ENCODE results near the gene CYFIP2. TPM values are rescaled to one million over a fixed set of nuclear protein-coding genes. Genes with fewer than 3 reads are reported as not detected.

The CYFIP2 gene
- total and polyA plus RNA-seq, 2 experiments from 2014 or later, result 2.2 to 5.9 TPM

- Histone ChIP-seq H3K4me3 (no peak overlapping the region), H3K4me2 (ENCODE audit: unreplicated experiment) (no peak overlapping the region), H2AFZ (no peak overlapping the region), H3K9me2 (ENCODE audit: insufficient read depth) (no peaks in the 10 kb centered on the region), H3K9me3 (ENCODE audit: low read depth) (no peaks in the 10 kb centered on the region), H4K20me1 (ENCODE audit: insufficient read depth) (no peaks in the 10 kb centered on the region), H3K4me1 (ENCODE audit: insufficient read depth) (peaks cover 14% of the 10 kb centered on the region), H3F3A (ENCODE audit: insufficient read depth) (no peaks in the 10 kb centered on the region), H3K27ac (no peak overlapping the region), H3K36me3 (ENCODE audit: low read depth) (no peaks in the 10 kb centered on the region), H3K79me2 (ENCODE audit: insufficient read depth) (no peaks in the 10 kb centered on the region), H3K27me3 (replicated peaks; ENCODE audit: insufficient read depth) (no peaks in the 10 kb centered on the region), H3K9ac (no peak overlapping the region)
- in situ Hi-C loops (cut with MboI), result loop anchor here (10.0 kb wide), 1 partner anchor 112 kb away; no protein-coding TSS in a partner anchor
- TF ChIP-seq EZH2phosphoT487 (IDR thresholded peaks at IDR 0.05; ENCODE audit: insufficient read depth, low read depth) (no peak), EZH2 (IDR thresholded peaks at IDR 0.05; ENCODE audit: insufficient read depth, poor library complexity, severe bottlenecking) (no peak)
- WGBS, 2 experiments (ENCODE audit: low coverage in 1 of 2, low lambda C conversion rate in 2 of 2, missing lambda C conversion rate in 2 of 2), result 90 to 94% methylated on average over 7 of the region's 7 CpGs
- DNase-seq, result no peak
Observed at GRCh38 chr5:157362982-157363381, 97.1 kb downstream of the CYFIP2 start.

- H3F3A ChIP-seq (ENCODE audit: insufficient read depth), result no peaks in the 10 kb centered on the region
- in situ Hi-C loops (cut with MboI), result loop anchor here (10.0 kb wide), 1 partner anchor 109 kb away; no protein-coding TSS in a partner anchor
Observed at GRCh38 chr5:157365732-157366131, 99.8 kb downstream of the CYFIP2 start.

GRCh38 chr5:157366741-157367674 lies 101.1 kb downstream of the CYFIP2 start:
- Histone ChIP-seq H3K27ac (no peak overlapping the region), H3K79me2 (ENCODE audit: insufficient read depth) (no peaks in the 10 kb centered on the region), H3F3A (ENCODE audit: insufficient read depth) (peaks cover 9% of the 10 kb centered on the region; the same call in 1 of the 2 replicates), H3K4me3 (no peak overlapping the region), H3K4me1 (ENCODE audit: insufficient read depth) (peaks cover 23% of the 10 kb centered on the region), H3K9me3 (ENCODE audit: low read depth) (no peaks in the 10 kb centered on the region), H3K36me3 (ENCODE audit: low read depth) (no peaks in the 10 kb centered on the region), H3K9ac (no peak overlapping the region), H2AFZ (peak overlapping the region; percentile 52), H3K4me2 (ENCODE audit: unreplicated experiment) (no peak overlapping the region), H3K9me2 (ENCODE audit: insufficient read depth) (no peaks in the 10 kb centered on the region), H3K27me3 (replicated peaks; ENCODE audit: insufficient read depth) (no peaks in the 10 kb centered on the region), H4K20me1 (ENCODE audit: insufficient read depth) (no peaks in the 10 kb centered on the region)
- no peak for TF ChIP-seq EZH2phosphoT487 (IDR thresholded peaks at IDR 0.05; ENCODE audit: insufficient read depth, low read depth)
- TF ChIP-seq EZH2 (IDR thresholded peaks at IDR 0.05; ENCODE audit: insufficient read depth, poor library complexity, severe bottlenecking), result no peak
- 45 to 51% methylated on average over 7 of the region's 7 CpGs for WGBS, 2 experiments (ENCODE audit: low coverage in 1 of 2, low lambda C conversion rate in 2 of 2, missing lambda C conversion rate in 2 of 2)
- in situ Hi-C loops (cut with MboI), result loop anchor here (10.0 kb wide), 1 partner anchor 108 kb away; no protein-coding TSS in a partner anchor
- peak; percentile 84 for DNase-seq

More at GRCh38 chr5:157365732-157366131, 99.8 kb downstream of the CYFIP2 start:
- Histone ChIP-seq H3K36me3 (ENCODE audit: low read depth) (no peaks in the 10 kb centered on the region), H3K4me3 (no peak overlapping the region), H3K27me3 (replicated peaks; ENCODE audit: insufficient read depth) (no peaks in the 10 kb centered on the region), H2AFZ (no peak overlapping the region), H3K4me2 (ENCODE audit: unreplicated experiment) (peak overlapping the region; percentile 11), H3K79me2 (ENCODE audit: insufficient read depth) (no peaks in the 10 kb centered on the region), H3K9me3 (ENCODE audit: low read depth) (no peaks in the 10 kb centered on the region), H3K27ac (no peak overlapping the region), H3K9me2 (ENCODE audit: insufficient read depth) (no peaks in the 10 kb centered on the region), H3K4me1 (ENCODE audit: insufficient read depth) (peaks cover 14% of the 10 kb centered on the region), H4K20me1 (ENCODE audit: insufficient read depth) (no peaks in the 10 kb centered on the region), H3K9ac (no peak overlapping the region)
- no peak for TF ChIP-seq EZH2phosphoT487 (IDR thresholded peaks at IDR 0.05; ENCODE audit: insufficient read depth, low read depth)
- TF ChIP-seq EZH2 (IDR thresholded peaks at IDR 0.05; ENCODE audit: insufficient read depth, poor library complexity, severe bottlenecking), result no peak
- 34 to 38% methylated on average over 2 of the region's 2 CpGs for WGBS, 2 experiments (ENCODE audit: low coverage in 1 of 2, low lambda C conversion rate in 2 of 2, missing lambda C conversion rate in 2 of 2)
- DNase-seq, result peak; percentile 61

- H2AFZ ChIP-seq, result no peak overlapping the region
- H3K9me3 ChIP-seq (ENCODE audit: low read depth), result no peaks in the 10 kb centered on the region
- peaks cover 32% of the 10 kb centered on the region for H3K4me1 ChIP-seq (ENCODE audit: insufficient read depth)
- H3K9ac ChIP-seq, result no peak overlapping the region
- DNase-seq, result no peak
- no peak for TF ChIP-seq EZH2 (IDR thresholded peaks at IDR 0.05; ENCODE audit: insufficient read depth, poor library complexity, severe bottlenecking)
- TF ChIP-seq EZH2phosphoT487 (IDR thresholded peaks at IDR 0.05; ENCODE audit: insufficient read depth, low read depth), result no peak
- no peak overlapping the region for H3K4me2 ChIP-seq (ENCODE audit: unreplicated experiment)
- no peaks in the 10 kb centered on the region for H3K9me2 ChIP-seq (ENCODE audit: insufficient read depth)
- H3K79me2 ChIP-seq (ENCODE audit: insufficient read depth), result no peaks in the 10 kb centered on the region
- no peak overlapping the region for H3K27ac ChIP-seq
- in situ Hi-C loops (cut with MboI), result loop anchor here (10.0 kb wide), 1 partner anchor 105 kb away; no protein-coding TSS in a partner anchor
- no peak overlapping the region for H3K4me3 ChIP-seq
- H3F3A ChIP-seq (ENCODE audit: insufficient read depth), result peaks cover 15% of the 10 kb centered on the region; the same call in 1 of the 2 replicates
- H4K20me1 ChIP-seq (ENCODE audit: insufficient read depth), result no peaks in the 10 kb centered on the region
- no peaks in the 10 kb centered on the region for H3K36me3 ChIP-seq (ENCODE audit: low read depth)
- 96 to 100% methylated on average over 2 of the region's 2 CpGs for WGBS, 2 experiments (ENCODE audit: low coverage in 1 of 2, low lambda C conversion rate in 2 of 2, missing lambda C conversion rate in 2 of 2)
- no peaks in the 10 kb centered on the region for H3K27me3 ChIP-seq (replicated peaks; ENCODE audit: insufficient read depth)
Observed at GRCh38 chr5:157369507-157369906, 103.6 kb downstream of the CYFIP2 start.
